ENCODE data around the gene THEM5.
A peak's percentile ranks its signal among the peaks of the same experiment; 100 is the strongest.
"Not testable (repeated sequence)": the region's sequence is repeated elsewhere in the genome, so short reads cannot be mapped to it uniquely, and the experiment has no call there.

THEM5 gene

DNA sequence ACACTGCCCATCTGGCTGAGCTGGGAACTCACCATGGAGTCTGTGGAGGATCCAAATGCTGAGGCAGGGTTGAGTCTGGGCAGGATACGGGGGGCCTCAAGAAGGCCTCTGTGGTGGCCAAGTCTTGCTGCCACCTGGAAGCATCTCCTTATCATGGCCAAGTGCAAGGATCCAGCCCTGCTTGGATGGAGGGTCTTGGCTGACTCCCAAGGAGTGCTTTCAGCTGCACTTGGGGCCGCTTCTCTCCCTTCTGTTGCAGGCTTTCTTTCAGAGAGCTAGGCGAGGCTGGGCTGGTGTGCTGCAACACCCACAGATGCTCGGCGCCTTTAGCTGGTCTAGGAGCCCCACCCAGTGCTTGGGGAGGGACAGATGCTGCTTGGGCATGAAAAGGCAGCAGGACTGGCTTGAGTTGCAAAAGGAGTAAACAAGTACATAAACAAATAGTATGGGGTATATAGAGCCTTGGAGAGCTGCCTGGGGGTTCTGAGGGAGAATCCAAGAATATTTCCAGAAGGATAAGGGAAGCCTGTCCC is at the start of gene THEM5:
Gene THEM5, minus strand, starts transcription at position 302 of the 533 bp plus-strand sequence. Its CDS starts 147 bp downstream, at position 155.
- DNase-seq (ENCODE audit: low read depth in 2 of 2), result no peak

GRCh38 chr1:151902858-151903257 is 49.3 kb upstream of the THEM5 start:
- no peak for DNase-seq (ENCODE audit: low read depth in 2 of 2)

DNA sequence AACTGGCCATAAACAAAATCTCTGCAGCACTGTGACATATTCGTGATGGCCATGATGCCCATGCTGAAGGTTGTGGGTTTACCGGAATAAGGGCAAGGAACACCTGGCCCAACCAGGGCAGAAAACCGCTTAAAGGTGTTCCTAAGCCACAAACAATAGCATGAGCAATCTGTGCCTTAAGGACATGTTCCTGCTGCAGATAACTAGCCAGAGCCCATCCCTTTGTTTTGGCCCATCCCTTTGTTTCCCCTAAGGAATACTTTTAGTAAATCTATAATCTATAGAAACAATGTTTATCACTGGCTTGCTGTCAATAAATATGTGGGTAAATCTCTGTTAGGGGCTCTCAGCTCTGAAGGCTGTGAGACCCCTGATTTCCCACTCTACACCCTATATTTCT is 47.3 kb upstream of the THEM5 start:
- DNase-seq (ENCODE audit: low read depth in 2 of 2), result not testable (repeated sequence)

GRCh38 chr1:151898519-151898991 is 45.0 kb upstream of the THEM5 start:
- peak in 1 of 2 donors; percentile 13 for DNase-seq (ENCODE audit: low read depth in 2 of 2)

- no peak for DNase-seq (ENCODE audit: low read depth in 2 of 2)
Observed at GRCh38 chr1:151897991-151898431, 44.5 kb upstream of the THEM5 start.

DNA sequence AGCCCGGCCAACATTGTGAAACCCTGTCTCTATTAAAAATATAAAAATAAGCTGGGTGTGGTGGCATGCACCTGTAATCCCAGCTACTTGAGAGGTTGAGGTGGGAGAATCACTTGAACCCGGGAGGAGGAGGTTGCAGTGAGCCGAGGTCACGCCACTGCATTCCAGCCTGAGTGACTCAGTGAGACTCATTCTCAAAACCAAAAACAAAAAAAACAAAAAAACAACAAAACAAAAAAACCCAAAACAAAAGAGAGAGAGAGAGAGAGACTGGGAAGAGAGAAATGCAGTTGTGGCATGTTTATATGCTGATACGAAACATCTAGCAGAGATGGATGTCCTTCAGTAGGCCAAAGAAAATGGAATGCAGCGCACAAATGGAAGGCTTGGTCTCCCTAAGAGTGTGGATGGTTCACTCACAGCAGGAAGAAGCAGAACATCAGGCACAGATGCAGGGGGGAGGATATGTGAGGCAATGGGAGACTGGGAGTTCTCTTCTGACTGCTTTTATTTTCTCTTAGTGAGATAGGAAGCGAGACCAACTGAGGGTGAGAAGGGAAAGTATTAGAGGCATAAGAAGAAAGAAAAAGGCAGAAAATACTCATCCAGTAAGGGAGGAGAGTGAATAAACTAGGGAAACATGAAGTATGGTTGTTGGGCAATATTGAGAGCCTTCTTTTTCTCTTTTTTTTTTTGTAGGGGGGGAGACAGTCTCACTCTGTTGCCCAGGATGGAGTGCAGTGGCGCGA is 39.8 kb upstream of the THEM5 start:
- DNase-seq (ENCODE audit: low read depth in 2 of 2), result no peak

DNA sequence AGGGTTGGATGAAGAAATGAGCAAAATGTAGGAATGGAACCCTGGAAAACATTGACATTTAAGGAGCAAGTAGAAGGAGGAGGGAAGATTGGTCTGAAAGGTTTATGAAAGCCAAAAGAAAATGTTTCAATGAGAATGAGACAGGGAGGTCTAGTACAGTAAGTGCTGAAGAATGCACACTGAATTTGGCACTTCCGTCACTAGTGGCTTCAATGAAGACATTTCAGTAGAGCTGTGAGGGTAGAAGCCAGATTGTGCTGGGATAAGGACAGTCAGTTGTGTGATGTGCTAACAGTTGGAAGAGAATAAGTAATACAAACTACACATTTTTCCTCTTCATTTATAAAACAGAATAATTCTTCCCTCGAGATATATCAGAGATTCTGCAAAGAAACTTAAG is 38.7 kb upstream of the THEM5 start:
- no peak for DNase-seq (ENCODE audit: low read depth in 2 of 2)

GRCh38 chr1:151891512-151891911 is 38.0 kb upstream of the THEM5 start:
- DNase-seq (ENCODE audit: low read depth in 2 of 2), result no peak

DNA sequence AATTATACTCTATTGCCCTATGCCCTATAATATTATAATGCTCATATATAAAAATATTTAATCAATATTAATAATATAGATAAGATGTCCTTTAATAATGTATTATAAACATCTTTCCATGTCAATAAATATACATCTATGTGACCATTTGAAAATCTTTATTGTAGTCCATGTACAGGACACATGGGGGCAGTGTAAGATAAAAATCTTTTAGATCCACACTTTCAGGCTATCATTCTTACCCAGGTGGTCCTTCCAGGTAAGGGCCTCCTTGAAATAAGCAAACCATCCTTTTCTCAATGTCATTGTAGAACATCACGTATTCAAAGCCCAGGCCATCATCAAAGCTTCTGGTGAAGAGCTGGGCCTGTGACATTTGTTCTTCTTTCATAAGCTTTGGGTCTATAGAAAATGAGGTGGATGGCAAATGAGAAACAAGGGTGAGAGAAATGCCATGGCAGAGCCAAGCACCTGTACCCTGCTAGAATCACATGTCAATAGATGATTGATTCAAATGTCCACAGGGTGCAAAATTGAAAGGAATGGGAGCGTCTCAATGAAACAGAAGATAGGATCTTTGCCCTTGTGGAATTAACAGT is 35.6 kb upstream of the THEM5 start:
- DNase-seq (ENCODE audit: low read depth in 2 of 2), result no peak

GRCh38 chr1:151887028-151887427 is 33.5 kb upstream of the THEM5 start:
- DNase-seq (ENCODE audit: low read depth in 2 of 2), result no peak

- no peak for DNase-seq (ENCODE audit: low read depth in 2 of 2)
Observed at GRCh38 chr1:151885479-151885878, 32.0 kb upstream of the THEM5 start.

GRCh38 chr1:151884879-151885278 is 31.4 kb upstream of the THEM5 start:
- DNase-seq (ENCODE audit: low read depth in 2 of 2), result not testable (repeated sequence)

GRCh38 chr1:151884445-151884844 is 30.9 kb upstream of the THEM5 start:
- DNase-seq (ENCODE audit: low read depth in 2 of 2), result not testable (repeated sequence)

- DNase-seq (ENCODE audit: low read depth in 2 of 2), result not testable (repeated sequence)
Observed at GRCh38 chr1:151883898-151884297, 30.4 kb upstream of the THEM5 start.

DNA sequence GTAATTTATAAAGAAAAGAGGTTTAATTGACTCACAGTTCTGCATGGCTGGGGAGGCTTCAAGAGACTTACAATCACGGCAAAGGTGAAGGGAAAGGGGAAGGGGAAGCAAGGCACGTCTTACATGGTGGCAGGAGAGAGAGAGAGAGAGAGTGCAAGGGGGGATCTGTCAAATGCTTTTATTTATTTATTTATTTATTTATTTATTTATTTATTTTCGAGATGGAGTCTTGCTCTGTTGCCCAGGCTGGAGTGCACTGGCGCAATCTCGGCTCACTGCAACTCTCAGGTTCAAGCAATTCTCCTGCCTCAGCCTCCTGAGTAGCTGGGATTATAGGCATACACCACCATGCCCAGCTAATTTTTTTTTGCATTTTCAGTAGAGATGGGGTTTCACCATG is 29.4 kb upstream of the THEM5 start:
- not testable (repeated sequence) for DNase-seq (ENCODE audit: low read depth in 2 of 2)

DNA sequence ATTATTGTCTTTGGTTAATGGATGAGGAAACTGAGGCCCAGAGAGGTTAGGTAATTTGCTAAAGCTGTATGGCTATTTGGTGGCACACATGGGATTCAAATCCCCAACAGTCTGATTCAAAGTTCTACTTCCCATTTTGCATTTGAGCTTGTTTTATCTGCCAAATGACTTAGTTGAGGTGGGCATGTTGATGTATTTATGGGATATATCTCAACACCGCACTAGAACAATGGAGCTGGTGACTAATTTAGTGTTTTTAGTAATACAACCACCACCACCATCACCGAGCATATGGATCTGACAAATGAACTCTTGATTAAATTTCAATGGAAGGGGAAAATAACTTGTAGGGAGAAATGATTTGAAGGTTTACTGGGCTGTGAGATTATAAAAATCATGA is 29.0 kb upstream of the THEM5 start:
- DNase-seq (ENCODE audit: low read depth in 2 of 2), result no peak

- no peak for DNase-seq (ENCODE audit: low read depth in 2 of 2)
Observed at GRCh38 chr1:151881479-151881878, 28.0 kb upstream of the THEM5 start.

- no peak for DNase-seq (ENCODE audit: low read depth in 2 of 2)
Observed at GRCh38 chr1:151875419-151876097, 22.0 kb upstream of the THEM5 start.

DNA sequence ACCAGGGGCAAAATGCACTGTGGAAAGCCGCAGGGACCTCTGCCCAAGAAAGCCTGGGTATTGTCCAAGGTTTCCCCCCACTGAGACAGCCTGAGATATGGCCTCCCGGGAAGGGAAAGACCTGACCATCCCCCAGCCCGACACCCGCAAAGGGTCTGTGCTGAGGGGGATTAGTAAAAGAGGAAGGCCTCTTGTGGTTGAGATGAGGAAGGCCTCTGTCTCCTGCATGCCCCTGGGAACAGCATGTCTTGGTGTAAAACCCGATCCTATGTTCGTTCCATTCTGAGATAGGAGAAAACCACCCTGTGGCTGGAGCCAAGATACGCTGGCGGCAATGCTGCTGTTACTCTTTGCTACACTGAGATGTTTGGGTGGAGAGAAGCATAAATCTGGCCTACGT is 19.3 kb upstream of the THEM5 start:
- DNase-seq (ENCODE audit: low read depth in 2 of 2), result not testable (repeated sequence)

DNA sequence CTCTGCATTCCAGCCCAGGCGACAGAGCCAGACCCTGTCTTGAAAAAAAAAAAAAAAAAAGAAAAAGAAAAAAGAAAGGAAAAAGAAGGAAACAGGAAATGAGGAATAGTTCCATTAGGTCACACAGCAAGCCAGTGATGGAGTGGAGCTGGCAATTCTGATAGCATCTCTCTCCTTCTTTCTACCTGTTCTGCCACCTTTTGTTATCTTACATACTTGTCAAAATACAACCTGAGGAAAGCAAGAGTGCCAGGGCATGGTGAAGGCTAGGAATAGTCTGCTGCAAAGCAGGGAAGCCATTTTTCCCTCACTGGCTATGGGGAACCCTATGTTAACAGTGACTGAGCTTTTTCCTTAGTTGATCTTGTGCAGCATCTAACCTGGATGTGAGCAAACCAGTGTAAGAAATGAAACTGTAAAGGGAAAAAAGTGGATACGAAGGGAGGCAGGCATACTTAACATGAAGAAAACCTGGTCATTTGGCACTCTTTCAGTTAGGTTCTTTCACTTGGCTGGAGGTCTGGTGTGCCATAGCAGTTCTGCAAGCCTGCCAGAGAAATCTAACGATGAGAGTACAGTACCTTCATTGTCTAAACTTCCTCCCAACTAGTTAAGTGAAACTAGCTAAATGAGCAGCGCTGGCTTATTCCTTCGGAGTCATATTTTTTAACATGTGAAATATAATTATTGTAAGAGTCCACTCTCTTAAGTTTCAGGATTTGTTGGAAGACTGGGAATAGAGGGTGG is 17.9 kb upstream of the THEM5 start:
- DNase-seq (ENCODE audit: low read depth in 2 of 2), result no peak

DNA sequence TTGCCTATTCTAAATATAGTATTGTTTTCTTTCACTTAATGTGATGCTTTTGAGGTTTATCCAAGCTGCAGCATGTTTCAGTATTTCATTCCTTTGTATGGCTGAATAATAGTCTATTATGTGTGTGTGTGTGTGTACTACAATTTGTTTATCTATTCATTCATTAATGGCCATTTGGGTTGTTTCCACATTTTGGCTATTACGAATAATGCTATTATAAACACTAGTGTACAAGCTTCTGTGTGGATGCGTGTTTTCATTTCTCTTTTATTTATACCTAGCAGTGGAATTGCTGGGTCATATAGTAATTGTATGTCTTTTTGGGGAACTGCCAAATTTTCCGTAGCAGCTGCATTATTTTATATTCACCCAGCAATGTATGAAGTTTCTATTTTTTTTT is 15.0 kb upstream of the THEM5 start:
- no peak for DNase-seq (ENCODE audit: low read depth in 2 of 2)
